Astrocyte (in vitro differentiated cells and primary cell): ENCODE measurements around the gene TLR9.

Experiments
- EZH2 ChIP-seq: IDR thresholded peaks from 2 replicates; pipeline ENCODE4 v1.6.1; 2012; ENCODE audit warnings: mild to moderate bottlenecking, low read length, inconsistent platforms; ENCODE audit not compliant: insufficient read depth
- TF ChIP-seq, protein P1 (sequence below): IDR thresholded peaks from 2 replicates; pipeline ENCODE4 v1.5.1; 2011; ENCODE audit warnings: low read depth, mild to moderate bottlenecking, inconsistent platforms, low read length, moderate library complexity; ENCODE audit not compliant: insufficient read depth

DNA sequence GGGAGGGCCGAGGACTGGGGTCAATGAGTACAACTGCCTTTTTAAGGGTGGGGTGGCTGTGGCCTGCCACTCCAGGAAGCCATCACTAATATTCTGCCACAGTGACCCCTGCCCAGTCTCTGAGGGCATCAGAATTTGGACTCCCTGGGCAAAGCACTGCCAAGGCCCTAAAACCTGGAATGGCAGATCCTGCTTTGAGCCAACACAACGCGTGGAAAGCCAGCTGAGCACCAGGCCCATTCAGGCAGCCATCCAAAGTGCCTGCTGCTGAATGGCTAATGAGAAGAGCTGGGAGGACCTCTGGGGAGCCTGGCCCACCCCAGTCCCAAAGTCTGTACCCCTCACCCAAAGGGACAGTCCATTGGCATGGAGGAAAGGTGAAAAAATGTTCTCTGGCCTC, 8.5 kb upstream of the TLR9 start:
- TF ChIP-seq, protein P1, sequence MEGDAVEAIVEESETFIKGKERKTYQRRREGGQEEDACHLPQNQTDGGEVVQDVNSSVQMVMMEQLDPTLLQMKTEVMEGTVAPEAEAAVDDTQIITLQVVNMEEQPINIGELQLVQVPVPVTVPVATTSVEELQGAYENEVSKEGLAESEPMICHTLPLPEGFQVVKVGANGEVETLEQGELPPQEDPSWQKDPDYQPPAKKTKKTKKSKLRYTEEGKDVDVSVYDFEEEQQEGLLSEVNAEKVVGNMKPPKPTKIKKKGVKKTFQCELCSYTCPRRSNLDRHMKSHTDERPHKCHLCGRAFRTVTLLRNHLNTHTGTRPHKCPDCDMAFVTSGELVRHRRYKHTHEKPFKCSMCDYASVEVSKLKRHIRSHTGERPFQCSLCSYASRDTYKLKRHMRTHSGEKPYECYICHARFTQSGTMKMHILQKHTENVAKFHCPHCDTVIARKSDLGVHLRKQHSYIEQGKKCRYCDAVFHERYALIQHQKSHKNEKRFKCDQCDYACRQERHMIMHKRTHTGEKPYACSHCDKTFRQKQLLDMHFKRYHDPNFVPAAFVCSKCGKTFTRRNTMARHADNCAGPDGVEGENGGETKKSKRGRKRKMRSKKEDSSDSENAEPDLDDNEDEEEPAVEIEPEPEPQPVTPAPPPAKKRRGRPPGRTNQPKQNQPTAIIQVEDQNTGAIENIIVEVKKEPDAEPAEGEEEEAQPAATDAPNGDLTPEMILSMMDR = no peak
- no peak for TF ChIP-seq EZH2
